ENCODE measurements around the gene CDKN2B-AS1. TPM values are rescaled to one million over a fixed set of nuclear protein-coding genes. Genes with fewer than 3 reads are reported as not detected.
"Not testable (repeated sequence)": the region's sequence is repeated elsewhere in the genome, so short reads cannot be mapped to it uniquely, and the experiment has no call there.

Gene CDKN2B-AS1
- not detected for total RNA-seq

GRCh38 chr9:21994556-21995005, at the start of gene CDKN2B-AS1:
Gene CDKN2B-AS1, plus strand, starts transcription at chr9:21994791.
- DNase-seq (ENCODE audit: low read depth in 2 of 3, low spot score in 2 of 3) = no peak

- DNase-seq (ENCODE audit: low read depth in 2 of 3, low spot score in 2 of 3) = no peak
Measured at GRCh38 chr9:21945606-21946005, 49.0 kb upstream of the CDKN2B-AS1 start.

- DNase-seq (ENCODE audit: low read depth in 2 of 3, low spot score in 2 of 3) = no peak
Measured at GRCh38 chr9:21958833-21959232, 35.8 kb upstream of the CDKN2B-AS1 start.

- not testable (repeated sequence) for DNase-seq (ENCODE audit: low read depth in 2 of 3, low spot score in 2 of 3)
Measured at GRCh38 chr9:21959268-21959667, 35.3 kb upstream of the CDKN2B-AS1 start.

- DNase-seq (ENCODE audit: low read depth in 2 of 3, low spot score in 2 of 3) = no peak
Measured at GRCh38 chr9:21961569-21961968, 33.0 kb upstream of the CDKN2B-AS1 start.

- peak in 2 of 3 donors; percentile 69 to 77 for DNase-seq (ENCODE audit: low read depth in 2 of 3, low spot score in 2 of 3)
Measured at GRCh38 chr9:21964925-21965385, 29.6 kb upstream of the CDKN2B-AS1 start.

GRCh38 chr9:21965401-21965951, 29.1 kb upstream of the CDKN2B-AS1 start:
- DNase-seq (ENCODE audit: low read depth in 2 of 3, low spot score in 2 of 3) = peak in 2 of 3 donors; percentile 55 to 72

GRCh38 chr9:21966140-21966851, 28.3 kb upstream of the CDKN2B-AS1 start:
- no peak for DNase-seq (ENCODE audit: low read depth in 2 of 3, low spot score in 2 of 3)

GRCh38 chr9:21967169-21967568, 27.4 kb upstream of the CDKN2B-AS1 start:
- DNase-seq (ENCODE audit: low read depth in 2 of 3, low spot score in 2 of 3) = no peak

GRCh38 chr9:21967702-21968101, 26.9 kb upstream of the CDKN2B-AS1 start:
- DNase-seq (ENCODE audit: low read depth in 2 of 3, low spot score in 2 of 3) = peak in 1 of 3 donors; percentile 44

- no peak for DNase-seq (ENCODE audit: low read depth in 2 of 3, low spot score in 2 of 3)
Measured at GRCh38 chr9:21968331-21969010, 26.1 kb upstream of the CDKN2B-AS1 start.

- DNase-seq (ENCODE audit: low read depth in 2 of 3, low spot score in 2 of 3) = no peak
Measured at GRCh38 chr9:21969011-21969940, 25.3 kb upstream of the CDKN2B-AS1 start.

- DNase-seq (ENCODE audit: low read depth in 2 of 3, low spot score in 2 of 3) = no peak
Measured at GRCh38 chr9:21969951-21970799, 24.4 kb upstream of the CDKN2B-AS1 start.

- no peak for DNase-seq (ENCODE audit: low read depth in 2 of 3, low spot score in 2 of 3)
Measured at GRCh38 chr9:21970800-21971640, 23.6 kb upstream of the CDKN2B-AS1 start.

- no peak for DNase-seq (ENCODE audit: low read depth in 2 of 3, low spot score in 2 of 3)
Measured at GRCh38 chr9:21972361-21972760, 22.2 kb upstream of the CDKN2B-AS1 start.

GRCh38 chr9:21974343-21974721, 20.3 kb upstream of the CDKN2B-AS1 start:
- DNase-seq (ENCODE audit: low read depth in 2 of 3, low spot score in 2 of 3) = no peak

- DNase-seq (ENCODE audit: low read depth in 2 of 3, low spot score in 2 of 3) = peak in 1 of 3 donors; percentile 42
Measured at GRCh38 chr9:21974722-21975409, 19.7 kb upstream of the CDKN2B-AS1 start.

- no peak for DNase-seq (ENCODE audit: low read depth in 2 of 3, low spot score in 2 of 3)
Measured at GRCh38 chr9:21976334-21976875, 18.2 kb upstream of the CDKN2B-AS1 start.

Data from hematopoietic multipotent progenitor cell (in vitro differentiated cells).